HG02840 (cell line): ENCODE measurements around the gene DNAJC30.

ENCODE experiments used
- ATAC-seq: cut with Tn5 transposase; IDR thresholded peaks from one replicate; pipeline ENCODE4 v1.9.1; 2021; ENCODE audit warnings: mild to moderate bottlenecking, moderate library complexity, moderate number of reproducible peaks; ENCODE audit not compliant: unreplicated experiment, low FRiP score

The DNAJC30 gene

DNA sequence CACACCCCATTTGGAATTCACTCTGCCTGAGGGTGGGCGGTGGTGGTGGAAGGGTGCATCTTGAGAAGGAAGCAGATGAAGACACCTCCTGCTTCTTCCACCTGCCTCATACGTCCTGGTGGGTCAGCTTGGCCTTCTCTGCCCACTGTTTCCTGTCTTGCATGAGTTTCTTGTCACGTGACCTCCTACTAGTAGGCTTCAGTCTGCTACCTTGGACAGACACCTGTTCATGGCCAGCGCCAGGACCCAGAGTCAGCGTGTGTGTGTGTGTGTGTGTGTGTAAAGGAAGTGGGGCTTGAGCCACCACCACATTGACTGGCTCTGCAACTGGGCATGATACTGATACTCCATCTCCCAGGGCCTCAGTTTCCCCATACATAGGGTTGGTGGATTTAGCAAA is 32.7 kb downstream of the DNAJC30 start:
- ATAC-seq: no peak

GRCh38 chr7:73649576-73649975 is 33.7 kb downstream of the DNAJC30 start:
- no peak for ATAC-seq

DNA sequence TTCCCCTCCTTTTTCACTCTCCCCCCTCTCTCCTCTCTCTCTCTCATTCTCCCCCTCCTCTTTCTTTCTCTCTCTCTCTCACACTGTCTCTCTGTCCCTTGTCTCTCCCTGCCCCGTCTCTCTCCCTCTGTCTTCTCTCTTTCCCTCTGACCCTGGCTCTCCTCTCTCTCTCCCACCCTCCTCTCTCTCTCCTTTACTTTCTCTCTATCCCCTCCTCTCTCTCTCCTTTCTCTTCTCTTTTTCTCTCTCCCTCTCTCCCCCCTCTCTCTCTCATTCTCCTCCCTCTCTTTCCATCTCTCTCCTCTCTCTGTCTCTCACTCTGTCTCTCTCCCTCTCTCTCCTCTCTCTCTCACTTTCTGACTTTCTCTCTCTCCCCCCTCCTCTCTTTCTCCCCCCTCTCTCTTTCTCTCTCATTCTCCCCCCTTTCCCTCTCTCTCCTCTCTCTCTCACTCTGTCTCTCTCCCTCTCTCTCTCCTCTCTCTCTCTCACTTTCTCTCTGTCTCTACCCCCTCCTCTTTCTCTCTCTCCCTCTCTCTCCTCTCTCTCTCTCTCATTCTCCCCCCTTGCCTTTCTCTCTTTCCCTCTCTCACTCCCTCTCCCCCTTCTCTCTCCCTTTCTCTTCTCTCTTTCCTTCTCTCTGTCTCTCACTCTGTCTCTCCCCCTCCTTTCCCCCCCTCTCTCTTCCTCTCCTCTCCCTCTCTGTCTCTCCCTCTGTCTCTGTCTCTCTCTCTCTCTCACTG is 34.5 kb downstream of the DNAJC30 start:
- ATAC-seq: no peak

DNA sequence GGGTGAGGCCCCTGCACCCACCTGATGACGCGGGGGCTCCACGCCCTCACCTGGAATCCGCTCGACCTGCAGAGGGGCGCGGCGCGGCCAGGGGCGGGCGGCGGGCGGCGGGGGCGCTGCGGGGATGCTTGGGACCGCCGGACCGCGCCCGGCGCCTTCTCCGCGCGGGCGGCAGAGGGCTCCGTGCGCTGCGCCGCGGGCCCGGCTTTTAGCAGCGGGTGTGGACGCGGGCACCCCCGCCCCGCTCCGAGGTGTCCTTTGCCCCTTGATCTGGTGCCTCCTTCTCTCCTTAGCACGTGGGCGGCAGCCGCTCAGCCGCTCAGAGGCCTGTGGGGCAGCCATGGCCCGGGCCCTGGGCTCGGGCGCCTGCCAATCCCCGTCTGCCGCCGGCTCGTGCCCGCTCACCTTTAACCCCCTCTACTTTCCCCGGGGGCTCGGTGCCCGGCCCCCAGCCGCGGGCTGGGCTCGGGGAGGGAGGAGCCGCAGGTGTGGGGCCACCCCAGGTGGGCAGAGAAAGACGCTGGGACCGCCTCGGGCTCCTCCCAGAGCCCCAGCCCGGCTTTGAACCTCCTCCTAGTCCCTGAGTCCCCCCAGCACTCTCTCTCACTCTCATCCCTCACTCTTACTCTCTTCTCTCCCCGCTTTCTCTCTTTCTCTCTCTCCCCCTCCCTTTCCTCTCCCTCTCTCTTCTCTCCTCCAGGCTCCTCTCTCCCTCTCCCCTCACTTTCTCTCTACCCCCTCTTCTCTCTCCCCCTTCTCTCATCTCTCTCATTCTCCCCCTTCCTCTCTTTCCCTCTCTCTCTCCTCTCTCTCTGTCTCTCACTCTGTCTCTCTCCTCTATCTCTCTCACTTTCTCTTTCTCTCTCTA is 35.3 kb downstream of the DNAJC30 start:
- ATAC-seq: no peak

GRCh38 chr7:73646785-73647724 is 36.2 kb downstream of the DNAJC30 start:
- no peak for ATAC-seq

- ATAC-seq: no peak
These were observed 37.5 kb downstream of the DNAJC30 start for GRCh38 chr7:73645643-73646174.

DNA sequence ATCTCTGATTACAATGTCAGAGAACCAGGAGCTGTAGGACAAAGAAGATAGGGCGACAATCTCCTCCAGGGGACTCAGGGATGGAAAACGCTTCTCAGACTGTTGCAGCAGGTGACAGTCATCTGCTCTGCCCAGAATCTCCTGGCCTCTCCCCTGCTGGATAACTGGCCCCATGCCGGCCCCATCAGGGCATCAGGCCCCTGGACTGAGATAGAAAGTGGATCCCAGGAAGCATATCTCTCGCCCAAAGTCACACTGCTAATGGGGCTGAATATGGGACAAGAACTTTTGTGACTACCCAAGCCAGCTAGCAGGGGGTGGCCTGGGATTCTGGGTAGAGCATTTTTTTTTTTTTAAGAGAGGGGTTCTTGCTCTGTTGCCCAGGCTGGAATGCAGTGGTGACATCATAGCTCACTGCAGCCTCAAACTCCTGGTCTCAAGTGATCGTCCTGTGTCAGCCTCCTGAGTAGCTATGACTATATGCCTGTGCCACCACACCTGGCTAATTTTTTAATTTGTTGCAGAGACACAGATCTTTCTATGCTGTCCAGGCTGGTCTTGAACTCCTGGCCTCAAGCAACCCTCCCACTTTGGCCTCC is 38.5 kb downstream of the DNAJC30 start:
- ATAC-seq: no peak

DNA sequence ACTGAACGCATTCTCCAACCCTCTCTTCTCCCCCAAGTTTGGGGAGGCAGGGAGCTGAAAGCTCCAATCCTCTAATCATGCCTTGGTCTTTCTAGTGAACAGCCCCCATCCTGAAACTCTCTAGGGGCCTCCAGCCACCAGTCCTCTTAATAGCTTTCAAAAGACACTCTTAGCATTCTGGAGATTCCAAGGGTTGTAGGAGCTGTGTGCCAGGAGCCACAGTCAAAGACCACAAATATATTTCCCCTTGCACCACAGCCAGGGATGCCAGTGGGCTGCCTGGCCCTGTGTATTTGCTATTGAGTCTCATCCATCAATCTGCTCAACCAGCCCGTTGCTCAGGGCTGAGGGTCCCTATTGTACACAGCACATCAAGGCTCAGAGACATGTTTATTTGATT is 40.4 kb downstream of the DNAJC30 start:
- no peak for ATAC-seq

- no peak for ATAC-seq
These were observed 44.3 kb downstream of the DNAJC30 start for GRCh38 chr7:73638911-73639310.

DNA sequence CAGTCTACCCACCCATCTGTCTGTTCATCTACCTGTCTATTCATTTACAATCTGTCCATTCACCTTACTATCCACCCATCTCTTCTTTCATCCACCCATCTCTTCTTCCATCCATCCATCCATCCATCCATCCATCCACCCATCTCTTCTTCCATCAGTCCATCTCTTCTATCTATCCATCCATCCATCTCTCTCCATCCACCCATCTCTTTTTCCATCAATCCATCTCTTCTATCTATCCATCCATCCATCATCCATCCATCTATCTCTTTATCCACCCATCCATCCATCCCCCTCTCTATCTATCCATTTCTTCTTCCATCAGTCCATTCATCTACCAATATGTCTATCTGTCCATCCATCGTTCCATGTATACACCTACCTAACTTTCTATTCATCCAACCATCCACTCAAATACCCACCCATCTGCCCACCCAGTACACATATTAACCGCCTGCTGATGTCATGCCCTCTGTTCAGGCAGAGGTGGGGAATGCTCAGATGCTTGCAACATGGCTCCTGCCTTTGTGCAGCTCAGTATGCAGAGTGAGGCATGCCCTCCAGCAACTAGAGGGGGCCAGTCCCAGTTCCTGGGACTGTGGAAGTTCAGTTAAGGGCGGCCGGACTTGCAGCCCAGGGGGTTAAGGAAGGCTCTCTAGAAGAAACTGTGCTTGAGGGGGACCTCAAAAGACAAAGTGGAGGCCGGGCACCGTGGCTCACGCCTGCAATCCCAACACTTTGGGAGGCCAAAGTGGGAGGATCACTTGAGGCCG is 47.6 kb downstream of the DNAJC30 start:
- ATAC-seq: no peak

- ATAC-seq: no peak
These were observed 49.4 kb downstream of the DNAJC30 start for GRCh38 chr7:73633844-73634243.

- ATAC-seq: no peak
These were observed 49.9 kb downstream of the DNAJC30 start for GRCh38 chr7:73633323-73633722.

DNA sequence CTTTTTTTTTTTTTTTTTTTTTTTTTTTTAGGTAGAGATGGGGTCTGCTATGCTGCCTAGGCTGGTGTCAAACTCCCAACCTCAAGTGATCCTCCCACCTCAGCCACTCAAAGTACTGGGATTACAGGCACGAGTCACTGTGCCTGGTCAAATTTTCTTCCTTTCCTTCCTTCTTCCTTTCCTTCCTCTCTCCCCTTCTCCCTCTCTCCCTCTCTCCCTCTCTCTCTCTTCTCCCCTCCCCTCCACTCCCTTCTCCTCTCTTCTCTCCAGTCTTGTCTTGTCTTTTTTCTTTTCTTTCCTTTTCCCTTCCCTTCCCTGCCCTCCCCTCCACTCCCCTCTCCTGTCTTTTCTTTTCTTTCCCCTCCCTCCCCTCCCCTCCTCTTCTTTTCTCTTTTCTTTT is 51.7 kb downstream of the DNAJC30 start:
- ATAC-seq: no peak
